HG03442 (cell line): ENCODE data around the gene KRTAP5-7.
"Not testable (repeated sequence)": the region's sequence is repeated elsewhere in the genome, so short reads cannot be mapped to it uniquely, and the experiment has no call there.

ENCODE experiments used
- ATAC-seq: cut with Tn5 transposase; IDR thresholded peaks from one replicate; pipeline ENCODE4 v1.9.1; 2021; ENCODE audit warnings: mild to moderate bottlenecking, moderate library complexity; ENCODE audit not compliant: unreplicated experiment

KRTAP5-7 gene

GRCh38 chr11:71556018-71556417 lies 29.0 kb downstream of the KRTAP5-7 start:
- ATAC-seq, result no peak

GRCh38 chr11:71557257-71557656 lies 30.2 kb downstream of the KRTAP5-7 start:
- no peak for ATAC-seq

- ATAC-seq, result no peak
These were observed 31.9 kb downstream of the KRTAP5-7 start for GRCh38 chr11:71558996-71559395.

GRCh38 chr11:71562120-71562519 lies 35.1 kb downstream of the KRTAP5-7 start:
- ATAC-seq, result no peak

GRCh38 chr11:71563406-71563805 lies 36.3 kb downstream of the KRTAP5-7 start:
- ATAC-seq, result no peak

GRCh38 chr11:71564430-71564829 lies 37.4 kb downstream of the KRTAP5-7 start:
- no peak for ATAC-seq

GRCh38 chr11:71565263-71565662 lies 38.2 kb downstream of the KRTAP5-7 start, which contains the start of gene KRTAP5-10:
Gene KRTAP5-10 (plus strand): TSS chr11:71565563. CDS start chr11:71565588, 25 bp downstream.
- no peak for ATAC-seq

GRCh38 chr11:71566081-71566620 lies 39.1 kb downstream of the KRTAP5-7 start:
- ATAC-seq, result no peak

- ATAC-seq, result not testable (repeated sequence)
These were observed 39.8 kb downstream of the KRTAP5-7 start for GRCh38 chr11:71566626-71567599.

GRCh38 chr11:71567633-71568032 lies 40.6 kb downstream of the KRTAP5-7 start:
- ATAC-seq, result not testable (repeated sequence)

GRCh38 chr11:71568704-71569349 lies 41.8 kb downstream of the KRTAP5-7 start:
- no peak for ATAC-seq

GRCh38 chr11:71571101-71571850 lies 44.2 kb downstream of the KRTAP5-7 start:
- ATAC-seq, result not testable (repeated sequence)

- ATAC-seq, result no peak
These were observed 45.7 kb downstream of the KRTAP5-7 start for GRCh38 chr11:71572811-71573210.

- no peak for ATAC-seq
These were observed 47.4 kb downstream of the KRTAP5-7 start for GRCh38 chr11:71574418-71574817.

GRCh38 chr11:71575723-71576424 lies 48.8 kb downstream of the KRTAP5-7 start:
- ATAC-seq, result no peak

- not testable (repeated sequence) for ATAC-seq
These were observed 49.8 kb downstream of the KRTAP5-7 start for GRCh38 chr11:71576688-71577465.

- no peak for ATAC-seq
These were observed 50.5 kb downstream of the KRTAP5-7 start for GRCh38 chr11:71577469-71578004.
